SIG-M5 (cell line): Measurements from ENCODE around the gene ACP4.
"Not testable (repeated sequence)": the region's sequence is repeated elsewhere in the genome, so short reads cannot be mapped to it uniquely, and the experiment has no call there.

ENCODE experiments used
- DNase-seq: peaks from one replicate; lab custom pipeline; 2025; lab: John Stamatoyannopoulos, UW

The ACP4 gene

GRCh38 chr19:50790396-50790795 lies at the start of gene ACP4:
Gene ACP4, plus strand, starts transcription at chr19:50790415. Its CDS starts 0 bp downstream, at chr19:50790415.
- no peak for DNase-seq

- no peak for DNase-seq
Measured at GRCh38 chr19:50741179-50741933, 48.9 kb upstream of the ACP4 start.

GRCh38 chr19:50743537-50743936 lies 46.7 kb upstream of the ACP4 start:
- no peak for DNase-seq

- DNase-seq, result no peak
Measured at GRCh38 chr19:50745221-50745620, 45.0 kb upstream of the ACP4 start.

GRCh38 chr19:50747141-50747540 lies 43.1 kb upstream of the ACP4 start:
- DNase-seq, result not testable (repeated sequence)

GRCh38 chr19:50749490-50749889 lies 40.7 kb upstream of the ACP4 start:
- no peak for DNase-seq

GRCh38 chr19:50750010-50750409 lies 40.2 kb upstream of the ACP4 start:
- DNase-seq, result no peak

GRCh38 chr19:50753879-50754278 lies 36.3 kb upstream of the ACP4 start:
- DNase-seq, result no peak

GRCh38 chr19:50756244-50756643 lies 34.0 kb upstream of the ACP4 start:
- not testable (repeated sequence) for DNase-seq

- not testable (repeated sequence) for DNase-seq
Measured at GRCh38 chr19:50757624-50758023, 32.6 kb upstream of the ACP4 start.

GRCh38 chr19:50759076-50759475 lies 31.1 kb upstream of the ACP4 start:
- DNase-seq, result not testable (repeated sequence)

- no peak for DNase-seq
Measured at GRCh38 chr19:50759886-50760285, 30.3 kb upstream of the ACP4 start.

GRCh38 chr19:50761501-50761900 lies 28.7 kb upstream of the ACP4 start:
- not testable (repeated sequence) for DNase-seq

- DNase-seq, result not testable (repeated sequence)
Measured at GRCh38 chr19:50763521-50763920, 26.7 kb upstream of the ACP4 start.

- no peak for DNase-seq
Measured at GRCh38 chr19:50764409-50764808, 25.8 kb upstream of the ACP4 start.

- not testable (repeated sequence) for DNase-seq
Measured at GRCh38 chr19:50766746-50767145, 23.5 kb upstream of the ACP4 start.

- DNase-seq, result not testable (repeated sequence)
Measured at GRCh38 chr19:50767263-50767662, 23.0 kb upstream of the ACP4 start.

- no peak for DNase-seq
Measured at GRCh38 chr19:50768277-50768676, 21.9 kb upstream of the ACP4 start.

GRCh38 chr19:50770164-50770563 lies 20.1 kb upstream of the ACP4 start, which contains the start of gene GPR32:
Gene GPR32, plus strand, starts transcription at chr19:50770464. Its CDS starts 137 bp downstream, at chr19:50770601.
- not testable (repeated sequence) for DNase-seq

- DNase-seq, result no peak
Measured at GRCh38 chr19:50770888-50771287, 19.3 kb upstream of the ACP4 start.

GRCh38 chr19:50772476-50772875 lies 17.7 kb upstream of the ACP4 start:
- DNase-seq, result no peak

- not testable (repeated sequence) for DNase-seq
Measured at GRCh38 chr19:50772912-50773311, 17.3 kb upstream of the ACP4 start.

- not testable (repeated sequence) for DNase-seq
Measured at GRCh38 chr19:50773454-50773853, 16.8 kb upstream of the ACP4 start.

GRCh38 chr19:50776131-50776530 lies 14.1 kb upstream of the ACP4 start:
- no peak for DNase-seq
